ENCODE results near the gene ARMS2. TPM values are rescaled to one million over a fixed set of nuclear protein-coding genes. Genes with fewer than 3 reads are reported as not detected.

ARMS2 gene
- total RNA-seq, 1 experiment from 2014 or later = not detected

- ATAC-seq (no peak), DNase-seq (ENCODE audit: low spot score) (no peak)
- POLR2A ChIA-PET = interaction anchor here (0.7 kb wide), 1 partner anchor 19 kb away, joined by 3 read pairs; no protein-coding TSS in a partner anchor
- Mint-ChIP-seq H3K36me3 (peaks cover 7% of the 10 kb centered on the region), H3K4me1 (peaks cover 13% of the 10 kb centered on the region; the same call in 1 of the 2 replicates), H3K27ac (no peak overlapping the region), H3K27me3 (ENCODE audit: low read depth) (no peaks in the 10 kb centered on the region), H3K9me3 (peaks cover 22% of the 10 kb centered on the region), H3K4me3 (no peak overlapping the region)
- TF ChIP-seq RORB (CRISPR knock-in tag; IDR thresholded peaks at IDR 0.05) (no peak), FOXJ3 (CRISPR knock-in tag; IDR thresholded peaks at IDR 0.05; ENCODE audit: borderline replicate concordance) (no peak), EMX1 (CRISPR knock-in tag; IDR thresholded peaks at IDR 0.05) (no peak), ATF6 (CRISPR knock-in tag; IDR thresholded peaks at IDR 0.05) (no peak), E2F5 (CRISPR knock-in tag; IDR thresholded peaks at IDR 0.05) (no peak), PRDM15 (CRISPR knock-in tag; IDR thresholded peaks at IDR 0.05) (no peak), AR (CRISPR knock-in tag; IDR thresholded peaks at IDR 0.05) (no peak), ZNF281 (CRISPR knock-in tag; IDR thresholded peaks at IDR 0.05) (no peak), SMAD4 (CRISPR knock-in tag; IDR thresholded peaks at IDR 0.05) (no peak), ZNF121 (CRISPR knock-in tag; IDR thresholded peaks at IDR 0.05) (no peak), ZNF263 (CRISPR knock-in tag; IDR thresholded peaks at IDR 0.05; ENCODE audit: low read depth) (no peak), NR1H2 (CRISPR knock-in tag; IDR thresholded peaks at IDR 0.05) (no peak), FOXP1 (CRISPR knock-in tag; IDR thresholded peaks at IDR 0.05; ENCODE audit: borderline replicate concordance) (no peak), ZNF671 (CRISPR knock-in tag; IDR thresholded peaks at IDR 0.05) (no peak), STAT6 (CRISPR knock-in tag; conservative IDR thresholded peaks at IDR 0.05; ENCODE audit: low read depth) (no peak), PRRX2 (CRISPR knock-in tag; IDR thresholded peaks at IDR 0.05) (no peak), JAZF1 (CRISPR knock-in tag; IDR thresholded peaks at IDR 0.05) (no peak), ZNF396 (CRISPR knock-in tag; IDR thresholded peaks at IDR 0.05; ENCODE audit: borderline replicate concordance) (no peak), ZBTB21 (CRISPR knock-in tag; IDR thresholded peaks at IDR 0.05; ENCODE audit: borderline replicate concordance) (no peak), ETV6 (CRISPR knock-in tag; IDR thresholded peaks at IDR 0.05) (no peak)
- CTCF ChIA-PET = interaction anchor here (0.6 to 1.2 kb wide), 3 partner anchors 28 to 152 kb away, joined by 3 read pairs; no protein-coding TSS in a partner anchor
Measured at GRCh38 chr10:122450353-122450990, 4.0 kb upstream of the ARMS2 start.
